ENCODE data around the gene NACC2.

DNA sequence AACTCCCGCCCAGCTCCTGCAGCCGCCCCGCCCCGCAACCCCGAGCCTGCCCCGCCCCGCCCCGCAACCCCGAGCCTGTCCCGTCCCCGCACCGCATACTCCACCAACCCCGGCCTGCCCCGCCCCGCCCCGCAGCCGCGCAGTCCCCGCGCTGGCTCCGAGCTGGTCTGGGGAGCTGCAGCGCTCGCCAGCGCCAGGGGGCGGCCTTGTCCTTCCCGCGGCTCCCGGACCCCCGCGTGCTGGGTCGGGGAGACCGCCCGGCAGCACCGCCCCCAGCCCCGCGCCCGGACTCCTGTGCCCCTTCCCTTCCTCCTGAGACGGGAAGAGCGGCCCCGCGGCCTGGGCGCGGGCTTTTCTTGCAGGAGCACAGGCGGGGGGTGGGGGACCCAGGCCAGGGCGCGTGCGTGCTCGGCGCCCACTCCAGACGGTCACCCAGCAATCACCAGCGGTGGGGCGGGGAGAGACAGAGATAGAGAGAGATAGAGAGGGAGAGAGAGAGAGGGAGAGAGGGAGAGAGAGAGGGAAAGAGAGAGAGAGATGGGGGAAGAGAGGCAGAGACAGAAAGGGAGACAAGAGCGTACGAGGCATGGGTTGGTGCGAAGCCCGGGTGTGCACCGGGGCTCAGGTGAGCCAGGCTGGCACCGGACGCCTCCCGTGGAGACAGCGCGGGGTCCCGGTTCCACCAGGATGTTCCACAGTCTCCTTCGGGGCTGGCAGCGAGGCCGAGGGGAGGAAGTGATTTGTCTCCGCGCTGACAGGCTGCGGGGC lies 38.3 kb upstream of the NACC2 start:
- TF ChIP-seq POLR2A (IDR thresholded peaks at IDR 0.05; ENCODE audit: low read length) (no peak), GATA1 (IDR thresholded peaks at IDR 0.05; ENCODE audit: low read depth, low read length) (no peak)

All from erythroblast (primary cell).